ENCODE results near the gene UROD. TPM values are rescaled to one million over a fixed set of nuclear protein-coding genes. Genes with fewer than 3 reads are reported as not detected.

UROD gene
- total RNA-seq, 2 experiments from 2014 or later = 158 to 164 TPM

DNA sequence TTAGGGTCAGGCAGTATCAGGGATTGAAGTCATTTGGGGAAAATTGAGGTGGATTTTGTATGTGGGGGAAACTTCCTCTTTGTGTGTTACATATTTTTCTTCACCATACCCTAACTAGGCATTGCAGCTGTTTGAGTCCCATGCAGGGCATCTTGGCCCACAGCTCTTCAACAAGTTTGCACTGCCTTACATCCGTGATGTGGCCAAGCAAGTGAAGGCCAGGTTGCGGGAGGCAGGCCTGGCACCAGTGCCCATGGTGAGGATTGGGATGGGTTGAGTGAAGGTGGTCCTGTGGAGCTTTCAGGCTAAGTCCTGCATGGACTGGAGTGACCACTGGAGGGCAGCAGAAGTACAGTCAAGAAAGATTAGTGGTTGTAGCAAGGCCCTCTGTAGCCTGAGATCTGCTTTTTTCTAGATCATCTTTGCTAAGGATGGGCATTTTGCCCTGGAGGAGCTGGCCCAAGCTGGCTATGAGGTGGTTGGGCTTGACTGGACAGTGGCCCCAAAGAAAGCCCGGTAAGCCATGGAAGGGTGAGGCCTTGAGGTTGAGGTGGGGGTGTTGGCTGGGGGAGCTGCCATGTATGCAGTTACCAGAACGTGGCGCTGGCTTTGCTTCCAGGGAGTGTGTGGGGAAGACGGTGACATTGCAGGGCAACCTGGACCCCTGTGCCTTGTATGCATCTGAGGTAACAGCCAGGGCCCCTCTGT lies 2.4 kb downstream of the UROD start:
- Mint-ChIP-seq H3K27ac (peak overlapping the region; percentile 42), H3K36me3 (peaks cover 9% of the 10 kb centered on the region), H3K4me3 (peak overlapping the region; percentile 62), H3K27me3 (no peaks in the 10 kb centered on the region), H3K4me1 (peaks cover 31% of the 10 kb centered on the region), H3K9me3 (no peaks in the 10 kb centered on the region)
- peak; percentile 74 for DNase-seq

DNA sequence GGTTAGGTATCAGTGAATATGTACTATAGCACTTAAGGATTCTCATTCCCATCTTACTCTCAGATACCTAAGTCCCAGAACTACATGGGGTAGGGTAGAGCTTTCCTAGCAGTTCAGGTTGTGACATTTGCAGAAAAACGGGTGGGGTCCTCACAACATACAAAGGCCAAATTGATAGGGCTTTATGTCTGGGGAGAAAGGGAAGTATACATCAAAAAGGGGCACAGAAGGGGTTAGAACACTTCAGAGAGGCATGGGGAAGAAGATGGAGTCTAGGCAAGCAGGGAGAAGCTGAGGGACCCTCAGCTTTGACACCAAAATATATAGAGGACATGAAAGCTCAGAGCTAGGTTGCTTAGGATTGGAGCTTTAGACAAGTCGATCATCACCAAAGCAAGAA lies 3.6 kb downstream of the UROD start:
- no peak overlapping the region for H3K4me3 Mint-ChIP-seq
- H3K36me3 Mint-ChIP-seq = peaks cover 9% of the 10 kb centered on the region
- no peak for DNase-seq
- no peaks in the 10 kb centered on the region for H3K27me3 Mint-ChIP-seq
- peaks cover 22% of the 10 kb centered on the region for H3K4me1 Mint-ChIP-seq
- no peaks in the 10 kb centered on the region for H3K9me3 Mint-ChIP-seq
- H3K27ac Mint-ChIP-seq = no peak overlapping the region

DNA sequence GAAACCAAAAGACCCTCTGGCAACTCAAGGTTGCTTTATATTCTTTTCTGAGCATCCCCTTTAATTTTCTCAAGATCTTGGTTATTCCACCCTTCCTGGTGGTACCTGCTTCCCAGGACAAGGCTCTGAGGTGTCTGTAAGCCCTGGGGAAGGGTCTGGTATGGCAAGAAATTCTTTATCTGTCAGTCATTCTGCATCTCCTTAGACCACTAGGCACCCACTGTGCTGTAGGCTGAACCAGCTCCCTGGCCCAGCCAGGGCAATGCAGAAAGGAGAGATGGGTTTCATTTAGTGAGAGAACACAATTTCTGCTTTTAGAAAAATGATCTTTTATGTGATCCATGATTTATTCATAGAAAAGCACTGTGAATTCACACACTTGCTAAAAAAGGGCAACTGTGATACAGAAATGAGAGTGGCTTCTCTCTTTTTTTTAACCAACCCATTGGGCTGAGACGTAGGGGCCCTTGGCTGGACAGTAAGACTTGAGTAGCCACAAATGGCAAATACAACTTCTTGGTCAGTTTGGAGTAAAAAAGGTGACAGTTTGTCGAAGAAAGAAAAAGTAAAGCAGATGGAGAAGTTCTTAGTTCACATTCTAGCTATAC lies 4.1 kb downstream of the UROD start:
- Mint-ChIP-seq H3K4me3 (no peak overlapping the region), H3K27me3 (no peaks in the 10 kb centered on the region)

DNA sequence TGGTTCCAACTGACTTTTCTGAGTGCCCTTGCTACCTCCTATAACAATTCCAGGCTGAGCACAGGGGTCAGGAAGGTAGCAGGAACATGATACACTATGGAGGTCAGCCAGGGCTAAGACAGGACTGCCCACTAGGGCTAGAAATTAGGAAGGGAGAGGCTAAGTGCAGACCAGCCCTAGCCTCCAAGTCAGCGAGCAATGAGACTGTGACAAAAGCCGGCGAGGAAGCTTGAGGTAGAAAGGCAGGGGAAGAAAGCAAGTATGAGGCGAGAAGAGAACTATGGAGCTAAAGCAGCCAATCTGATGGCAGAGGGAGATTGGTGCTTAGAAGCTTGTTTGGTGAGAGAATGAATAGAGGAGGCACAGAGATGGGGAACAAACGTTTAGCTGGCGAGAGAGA lies 4.7 kb downstream of the UROD start:
- H3K9me3 Mint-ChIP-seq = no peaks in the 10 kb centered on the region
- no peaks in the 10 kb centered on the region for H3K27me3 Mint-ChIP-seq
- no peak overlapping the region for H3K4me3 Mint-ChIP-seq
- H3K27ac Mint-ChIP-seq = peak overlapping the region; percentile 0
- H3K4me1 Mint-ChIP-seq = peaks cover 18% of the 10 kb centered on the region
- DNase-seq = no peak
- peaks cover 9% of the 10 kb centered on the region for H3K36me3 Mint-ChIP-seq

More for the DNA sequence above, 4.1 kb downstream of the UROD start:
- no peak for DNase-seq
- Mint-ChIP-seq H3K36me3 (peaks cover 9% of the 10 kb centered on the region), H3K4me1 (peaks cover 22% of the 10 kb centered on the region), H3K27ac (no peak overlapping the region), H3K9me3 (no peaks in the 10 kb centered on the region)

DNA sequence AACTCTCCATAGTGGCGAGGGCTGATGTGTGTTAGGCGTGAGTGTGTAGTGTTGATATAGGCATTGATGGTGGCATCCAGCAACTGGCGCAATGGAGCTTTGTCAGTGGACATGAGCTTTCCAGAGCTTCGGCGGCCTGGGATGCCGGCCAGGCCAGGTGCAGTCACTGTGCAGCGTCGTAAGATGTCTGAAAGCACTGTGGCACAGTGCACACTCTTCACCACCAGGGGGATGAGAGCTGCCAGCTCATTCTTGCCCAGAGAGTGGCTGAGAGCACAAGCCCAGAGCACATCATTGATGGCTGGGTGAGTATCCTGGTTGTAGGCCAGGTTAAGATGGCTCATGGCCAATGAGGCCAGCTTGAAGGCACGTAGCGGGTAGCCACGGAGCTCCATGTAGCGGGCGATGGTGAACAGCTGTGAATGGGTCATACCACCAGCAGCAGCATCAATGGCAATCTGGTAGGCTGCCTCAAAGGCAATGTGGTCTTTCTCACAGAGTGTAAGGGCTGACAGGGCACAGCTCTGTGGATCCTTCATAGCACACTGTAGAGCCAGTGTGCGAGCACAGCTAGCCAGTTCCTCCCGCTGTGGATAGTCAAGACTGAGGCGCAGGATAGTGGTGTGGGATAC lies 6.7 kb downstream of the UROD start:
- Mint-ChIP-seq H3K9me3 (no peaks in the 10 kb centered on the region), H3K27ac (no peak overlapping the region), H3K4me1 (peaks cover 12% of the 10 kb centered on the region), H3K27me3 (no peaks in the 10 kb centered on the region), H3K36me3 (peaks cover 9% of the 10 kb centered on the region), H3K4me3 (no peak overlapping the region)
- peak; percentile 58 for DNase-seq

DNA sequence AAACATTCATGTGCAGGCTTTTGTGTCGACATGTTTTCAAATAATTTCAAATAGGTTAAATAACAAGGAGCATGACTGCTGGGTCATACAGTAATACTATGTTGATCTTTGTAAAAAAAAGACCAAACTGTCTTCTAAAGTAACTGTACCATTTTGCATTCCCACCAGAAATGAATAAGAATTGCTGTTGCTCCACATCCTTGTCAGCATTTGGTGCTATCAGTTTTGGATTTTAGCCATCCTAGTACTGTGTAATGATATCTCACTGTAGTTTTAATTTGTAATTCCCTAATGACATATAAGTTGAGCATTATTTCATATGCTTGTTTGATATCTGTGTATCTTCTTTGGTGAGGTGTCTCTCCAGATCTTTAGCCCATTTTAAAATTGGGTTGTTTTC lies 11.6 kb downstream of the UROD start:
- Mint-ChIP-seq H3K27ac (no peak overlapping the region), H3K36me3 (no peaks in the 10 kb centered on the region), H3K27me3 (no peaks in the 10 kb centered on the region)

DNA sequence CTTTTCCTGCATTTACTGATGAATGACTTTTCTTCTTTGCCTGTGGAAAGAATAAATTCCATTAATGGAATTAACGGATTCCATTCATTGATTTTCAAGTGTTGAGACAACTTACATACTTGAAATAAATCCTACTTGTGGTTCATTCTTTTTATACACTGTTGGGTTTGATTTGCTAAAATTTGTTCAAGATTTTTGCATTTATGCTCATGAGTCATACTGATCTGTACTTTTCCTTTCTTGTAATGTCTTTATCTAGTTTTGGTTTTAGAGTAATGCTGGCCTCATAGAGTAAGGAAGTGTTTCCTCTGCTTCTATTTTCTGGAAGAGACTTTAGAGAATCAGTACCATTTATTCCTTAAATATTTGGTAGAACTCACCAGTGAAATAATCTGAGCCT lies 14.4 kb downstream of the UROD start:
- peaks cover 12% of the 10 kb centered on the region for H3K4me1 Mint-ChIP-seq
- H3K9me3 Mint-ChIP-seq = no peaks in the 10 kb centered on the region
- H3K27ac Mint-ChIP-seq = no peak overlapping the region
- no peaks in the 10 kb centered on the region for H3K36me3 Mint-ChIP-seq
- no peak for DNase-seq
- no peak overlapping the region for H3K4me3 Mint-ChIP-seq
- no peaks in the 10 kb centered on the region for H3K27me3 Mint-ChIP-seq

More for the DNA sequence above, 11.6 kb downstream of the UROD start:
- H3K4me3 Mint-ChIP-seq = no peak overlapping the region
- H3K4me1 Mint-ChIP-seq = peaks cover 12% of the 10 kb centered on the region
- no peak for DNase-seq
- H3K9me3 Mint-ChIP-seq = no peaks in the 10 kb centered on the region

DNA sequence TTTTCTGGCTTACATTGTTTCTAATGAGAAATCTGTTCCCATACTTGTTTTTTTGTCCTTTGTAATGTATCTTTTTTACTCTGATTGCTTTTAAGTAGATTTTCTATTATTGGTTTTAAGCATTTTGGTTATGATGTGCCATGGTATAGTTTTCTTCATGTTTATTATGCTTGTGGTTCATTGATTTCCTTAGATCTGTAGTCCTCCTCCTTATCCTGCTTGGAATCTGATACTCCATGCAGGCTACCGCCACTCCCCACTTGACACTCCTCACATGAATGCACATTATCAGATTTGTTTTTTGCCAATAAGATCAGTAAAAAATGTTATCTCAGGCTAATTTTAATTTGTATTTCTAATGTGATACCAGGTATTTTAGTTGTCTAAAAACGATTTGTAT lies 20.8 kb downstream of the UROD start:
- DNase-seq = no peak
- Mint-ChIP-seq H3K9me3 (no peaks in the 10 kb centered on the region), H3K27ac (no peak overlapping the region), H3K4me1 (peaks cover 13% of the 10 kb centered on the region), H3K4me3 (no peak overlapping the region), H3K27me3 (no peaks in the 10 kb centered on the region), H3K36me3 (no peaks in the 10 kb centered on the region)

DNA sequence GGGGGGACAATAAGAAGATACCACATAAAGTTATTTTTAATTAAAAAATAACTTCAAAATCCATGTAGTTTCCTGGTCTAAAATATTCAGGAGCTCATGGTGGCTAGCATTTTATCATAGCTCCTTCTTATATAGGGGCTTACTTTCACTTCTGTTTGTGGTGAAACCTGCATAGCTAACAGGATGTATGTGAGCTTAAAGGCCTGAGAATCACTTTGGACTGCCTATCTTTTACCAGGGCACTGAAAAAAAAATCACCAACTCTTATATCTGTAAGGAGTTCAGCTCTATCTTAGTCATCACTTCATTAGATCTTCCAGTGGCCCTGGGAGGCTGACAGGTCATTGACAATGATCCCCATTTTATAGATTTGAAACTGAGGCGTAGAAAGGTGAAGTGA lies 21.3 kb downstream of the UROD start:
- H3K36me3 Mint-ChIP-seq = no peaks in the 10 kb centered on the region
- no peak overlapping the region for H3K4me3 Mint-ChIP-seq
- no peaks in the 10 kb centered on the region for H3K27me3 Mint-ChIP-seq
- no peaks in the 10 kb centered on the region for H3K9me3 Mint-ChIP-seq
- no peak for DNase-seq
- peaks cover 14% of the 10 kb centered on the region for H3K4me1 Mint-ChIP-seq
- H3K27ac Mint-ChIP-seq = peak overlapping the region; percentile 28

DNA sequence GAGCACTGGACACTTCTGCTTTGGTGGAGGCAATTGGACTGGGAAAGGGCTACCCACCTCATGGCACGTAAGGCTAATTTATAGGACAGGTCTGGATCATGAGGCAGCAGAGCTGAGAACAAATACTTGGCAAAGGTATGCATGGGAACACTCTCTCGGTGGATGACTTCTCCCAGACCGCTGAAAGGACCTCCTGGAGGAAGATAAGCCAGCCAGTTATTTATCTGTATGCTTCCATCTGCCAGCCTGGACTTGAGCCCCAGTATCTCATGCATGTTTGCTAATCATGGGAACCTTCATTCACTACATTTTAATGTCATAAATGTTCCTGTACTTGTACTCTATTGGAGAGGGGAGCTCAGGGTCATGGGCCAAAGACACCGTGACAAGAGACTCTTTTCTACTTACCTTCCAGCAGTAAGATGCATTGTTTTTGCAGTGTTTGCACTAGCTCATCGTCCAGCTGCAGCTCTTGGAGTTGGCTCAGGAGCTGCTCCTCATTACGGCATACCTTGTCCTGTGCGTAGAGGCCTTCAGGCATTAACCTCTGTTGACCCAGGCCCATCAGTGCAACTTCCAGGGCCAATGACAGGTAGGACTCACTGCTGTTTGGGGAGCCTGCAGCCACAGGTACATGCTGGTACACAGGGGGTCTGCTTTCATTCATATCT lies 23.7 kb downstream of the UROD start:
- Mint-ChIP-seq H3K27me3 (no peaks in the 10 kb centered on the region), H3K4me3 (no peak overlapping the region), H3K27ac (no peak overlapping the region), H3K36me3 (no peaks in the 10 kb centered on the region), H3K4me1 (peaks cover 14% of the 10 kb centered on the region), H3K9me3 (no peaks in the 10 kb centered on the region)
- DNase-seq = no peak

DNA sequence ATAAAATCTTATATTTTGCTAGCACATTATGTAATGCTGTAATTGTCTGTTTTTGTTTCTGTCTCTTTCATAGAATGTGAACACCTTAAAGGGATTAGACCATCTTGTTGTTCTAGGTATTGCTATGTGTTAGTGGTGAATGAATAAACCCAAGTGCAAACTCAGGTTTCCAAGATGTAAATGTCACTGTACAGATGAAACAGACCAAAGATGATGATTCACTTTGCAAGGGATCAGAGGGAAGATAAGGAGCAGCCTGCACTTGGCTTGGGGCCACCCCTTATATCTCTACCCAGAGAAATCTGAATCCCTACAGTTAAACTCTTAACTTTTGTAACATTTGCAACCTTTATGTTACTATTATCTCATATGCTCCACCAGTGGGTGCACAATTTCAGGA lies 25.4 kb downstream of the UROD start:
- H3K4me1 Mint-ChIP-seq = peaks cover 14% of the 10 kb centered on the region
- no peak overlapping the region for H3K27ac Mint-ChIP-seq
- H3K9me3 Mint-ChIP-seq = no peaks in the 10 kb centered on the region
- H3K4me3 Mint-ChIP-seq = no peak overlapping the region
- no peaks in the 10 kb centered on the region for H3K36me3 Mint-ChIP-seq
- H3K27me3 Mint-ChIP-seq = no peaks in the 10 kb centered on the region
- no peak for DNase-seq

DNA sequence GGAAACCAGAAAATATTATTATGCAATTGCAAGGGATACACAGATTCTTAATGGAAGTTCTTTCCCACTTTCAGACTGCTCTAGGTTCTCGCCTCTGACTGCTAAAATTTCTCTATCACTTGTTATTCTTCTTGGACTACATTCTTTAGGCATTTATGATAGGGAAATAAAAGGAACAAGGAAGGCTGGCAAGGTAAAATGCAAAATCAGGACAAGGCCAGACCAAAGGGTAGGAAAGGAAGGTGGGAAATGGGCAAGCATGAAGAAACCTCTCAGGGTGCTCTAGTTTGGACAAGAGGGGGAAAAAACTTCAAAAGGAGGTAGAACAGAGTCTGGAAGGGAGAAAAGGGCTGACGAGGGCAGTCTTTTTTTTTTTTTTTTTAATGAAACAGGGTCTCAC lies 26.2 kb downstream of the UROD start:
- Mint-ChIP-seq H3K27me3 (no peaks in the 10 kb centered on the region), H3K4me3 (no peak overlapping the region), H3K36me3 (no peaks in the 10 kb centered on the region), H3K9me3 (no peaks in the 10 kb centered on the region), H3K27ac (no peak overlapping the region), H3K4me1 (peaks cover 11% of the 10 kb centered on the region)
- no peak for DNase-seq

DNA sequence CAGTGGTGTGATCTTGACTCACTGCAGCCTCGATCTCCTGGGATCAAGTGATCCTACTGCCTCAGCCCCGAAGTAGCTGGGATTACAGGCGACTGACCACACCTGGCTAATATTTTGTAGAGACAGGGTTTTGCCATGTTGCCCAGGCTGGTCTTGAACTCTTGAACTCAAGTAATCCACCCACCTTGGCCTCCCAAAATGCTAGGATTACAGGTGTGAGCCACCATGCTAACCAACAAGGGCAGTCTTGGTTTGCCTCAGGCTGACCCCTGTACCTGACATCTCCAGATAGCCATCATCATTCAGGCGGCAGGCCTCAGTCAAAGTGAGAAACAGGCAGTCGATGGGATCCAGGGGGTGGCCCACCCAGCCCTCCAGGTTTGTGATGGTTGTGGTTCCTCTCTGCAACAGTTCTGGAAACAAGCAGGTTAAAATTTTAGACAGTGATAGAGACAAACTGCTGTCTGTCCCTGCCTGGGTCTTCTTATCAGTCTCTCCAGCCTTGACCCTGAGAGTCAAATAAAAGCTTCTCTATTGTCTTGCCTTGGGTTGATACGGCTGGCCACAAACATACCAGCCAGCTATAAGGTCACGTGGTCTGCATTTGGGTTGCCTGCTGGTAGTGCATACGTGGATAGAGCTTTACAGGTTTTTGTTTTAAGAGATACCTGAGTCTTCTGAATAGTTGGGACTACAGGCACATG lies 26.8 kb downstream of the UROD start:
- Mint-ChIP-seq H3K36me3 (no peaks in the 10 kb centered on the region), H3K4me3 (no peak overlapping the region), H3K27ac (no peak overlapping the region), H3K9me3 (no peaks in the 10 kb centered on the region), H3K4me1 (peaks cover 7% of the 10 kb centered on the region), H3K27me3 (no peaks in the 10 kb centered on the region)
- DNase-seq = no peak

DNA sequence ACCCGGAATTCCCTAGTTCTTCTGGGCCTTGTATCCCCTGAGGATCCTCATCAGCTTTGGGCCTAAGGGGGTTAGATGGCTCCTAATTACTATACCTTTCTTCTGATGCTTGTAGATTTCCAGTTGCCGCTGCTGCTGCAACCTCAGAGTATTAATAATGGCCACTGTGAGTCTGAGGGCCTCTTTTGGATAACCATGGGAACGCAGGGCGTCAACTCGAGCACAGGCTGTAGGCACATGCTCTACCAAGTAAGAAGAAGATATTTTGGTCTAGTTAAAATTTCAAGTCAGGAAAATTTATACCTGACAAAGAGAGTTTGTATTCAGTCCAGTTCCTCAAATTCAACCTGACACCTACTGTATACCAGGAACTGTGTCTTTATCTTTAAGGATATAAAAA lies 28.2 kb downstream of the UROD start:
- Mint-ChIP-seq H3K27ac (no peak overlapping the region), H3K27me3 (no peaks in the 10 kb centered on the region), H3K4me3 (no peak overlapping the region), H3K9me3 (no peaks in the 10 kb centered on the region), H3K4me1 (peaks cover 7% of the 10 kb centered on the region), H3K36me3 (no peaks in the 10 kb centered on the region)
- DNase-seq = no peak

DNA sequence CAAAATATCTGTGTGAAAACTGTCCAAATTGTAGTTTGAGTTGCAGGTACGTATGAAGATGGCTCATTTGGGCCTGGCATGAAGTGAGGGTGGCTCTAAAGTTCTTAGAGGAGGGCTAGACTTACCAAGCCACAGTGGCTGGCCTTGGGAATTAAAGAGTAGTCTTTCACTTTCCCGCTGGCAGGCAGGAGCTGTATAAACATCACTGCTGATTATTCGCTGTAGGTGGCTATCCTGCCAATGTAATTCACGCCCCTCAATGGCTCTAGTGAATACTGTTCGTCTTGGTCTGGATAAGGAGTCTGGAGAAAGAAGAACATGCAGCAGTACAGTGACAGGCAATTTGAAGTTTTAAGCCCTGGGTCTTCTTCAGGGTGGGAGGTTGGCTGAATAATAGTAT lies 31.0 kb downstream of the UROD start:
- no peak overlapping the region for H3K4me3 Mint-ChIP-seq
- H3K9me3 Mint-ChIP-seq = no peaks in the 10 kb centered on the region
- no peak overlapping the region for H3K27ac Mint-ChIP-seq
- H3K4me1 Mint-ChIP-seq = no peaks in the 10 kb centered on the region
- H3K27me3 Mint-ChIP-seq = no peaks in the 10 kb centered on the region
- H3K36me3 Mint-ChIP-seq = no peaks in the 10 kb centered on the region
- no peak for DNase-seq

Measured in activated naive CD8-positive, alpha-beta T cell treated with anti-CD3 and anti-CD28 coated beads for 36 hours (primary cell).